ENCODE data around the gene CLEC1B. TPM values are rescaled to one million over a fixed set of nuclear protein-coding genes. Genes with fewer than 3 reads are reported as not detected.
"Not testable (repeated sequence)": the region's sequence is repeated elsewhere in the genome, so short reads cannot be mapped to it uniquely, and the experiment has no call there.

Gene CLEC1B
- total RNA-seq = not detected

DNA sequence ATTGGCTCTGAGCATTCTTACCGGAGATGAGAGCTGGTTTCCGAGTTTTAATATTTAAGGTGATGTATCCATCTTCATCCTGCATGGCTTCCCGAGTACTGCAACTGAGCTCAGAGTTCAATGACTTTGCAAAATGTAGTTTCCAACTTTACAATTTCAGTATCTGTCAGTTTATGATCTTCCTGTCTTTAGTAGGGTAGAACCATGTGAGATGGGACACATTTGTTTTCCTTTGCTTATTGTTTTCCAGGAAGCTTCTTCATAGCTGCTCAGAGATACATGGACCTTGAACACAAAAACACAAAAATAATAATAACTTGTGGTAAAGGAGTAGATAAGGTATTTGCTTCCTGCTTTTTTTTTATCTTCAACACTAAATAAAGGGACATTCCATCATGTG lies at the start of gene CLEC1B:
Gene CLEC1B (minus strand): TSS at position 106 of the 400 bp plus-strand sequence. CDS start 21 bp downstream, at position 85.
- CTCF ChIA-PET = interaction anchor here (1.0 kb wide), 1 partner anchor 52 kb away, joined by 3 read pairs; no protein-coding TSS in a partner anchor
- POLR2A ChIA-PET = no interaction called here

DNA sequence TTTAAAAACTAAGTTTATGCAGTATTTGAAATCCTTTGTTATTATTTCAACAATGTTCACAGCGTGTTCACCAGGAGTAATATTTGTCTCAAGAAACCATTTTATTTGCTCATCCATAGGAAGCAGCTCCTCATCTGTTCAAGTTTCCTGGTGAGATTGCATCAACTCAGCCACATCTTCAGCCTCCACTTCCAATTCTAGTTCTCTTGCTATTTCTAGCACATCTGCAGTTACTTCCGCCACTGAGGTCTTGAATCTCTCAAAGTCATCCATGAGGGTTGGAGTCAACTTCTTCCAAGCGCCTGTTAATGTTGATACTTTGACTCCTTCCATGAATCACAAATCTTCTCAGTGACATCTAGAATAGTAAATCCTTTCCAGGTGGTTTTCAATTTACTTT lies 49.6 kb upstream of the CLEC1B start:
- POLR2A ChIA-PET = no interaction called here
- CTCF ChIA-PET = interaction anchor here (1.5 kb wide), 1 partner anchor 14 kb away, joined by 3 read pairs; no protein-coding TSS in a partner anchor

DNA sequence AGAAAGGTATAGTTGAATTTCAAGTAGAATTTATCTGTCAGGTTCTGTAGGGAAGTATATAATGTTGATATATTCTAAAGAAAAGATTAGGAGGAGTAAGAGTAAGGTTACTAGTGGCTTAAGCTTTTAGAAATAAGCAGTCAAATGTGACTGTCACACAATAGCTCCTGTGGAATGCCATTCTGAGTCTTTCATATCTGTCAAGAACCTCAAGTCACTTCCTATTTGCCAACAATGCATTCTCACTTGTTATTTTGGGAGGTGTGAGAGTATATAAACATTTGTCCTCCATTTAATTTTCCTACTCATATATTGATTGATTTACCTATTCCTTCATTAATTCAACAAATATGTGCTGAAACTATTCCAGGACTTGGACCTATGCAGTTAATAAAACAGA lies 43.2 kb upstream of the CLEC1B start:
- ChIA-PET POLR2A (no interaction called here), CTCF (no interaction called here)

DNA sequence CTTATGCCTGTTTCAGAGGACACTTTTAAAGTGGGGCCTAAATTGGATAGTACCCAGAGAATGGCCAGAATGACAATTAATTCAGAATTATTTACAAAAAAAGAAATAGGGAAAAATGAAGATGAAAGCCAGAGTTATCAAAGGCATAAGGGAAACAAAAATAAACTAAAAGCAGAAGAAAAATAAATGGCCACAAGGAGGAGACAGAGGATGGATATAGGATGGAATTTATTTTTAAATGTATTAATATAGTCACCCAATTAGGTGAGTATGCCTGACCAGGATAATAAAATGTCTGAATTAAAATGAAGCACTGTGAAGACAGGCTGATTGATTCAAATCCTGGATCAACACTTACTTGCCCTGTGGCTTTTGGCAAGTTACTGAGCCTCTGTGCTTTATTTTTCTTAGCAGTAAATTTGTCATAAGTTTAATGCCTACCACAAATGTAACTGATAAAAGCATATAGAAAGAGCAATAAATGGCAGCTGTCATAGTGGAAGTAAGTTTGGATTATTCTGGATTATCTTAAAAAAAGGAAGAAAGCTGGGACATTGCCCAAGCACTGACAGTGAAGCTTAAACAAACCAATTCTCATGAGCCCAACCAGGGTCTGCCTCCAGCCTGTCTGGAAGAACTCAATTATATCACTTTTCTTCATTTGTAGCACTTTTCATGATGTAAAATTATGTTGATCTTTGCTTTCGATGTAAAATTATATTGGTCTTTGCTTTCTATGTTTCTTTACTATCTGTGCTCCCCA lies 35.0 kb upstream of the CLEC1B start:
- ChIA-PET CTCF (interaction anchor here (0.8 to 1.6 kb wide), 3 partner anchors 15 to 109 kb away, joined by 3 to 4 read pairs (median 3); no protein-coding TSS in a partner anchor), POLR2A (no interaction called here)

DNA sequence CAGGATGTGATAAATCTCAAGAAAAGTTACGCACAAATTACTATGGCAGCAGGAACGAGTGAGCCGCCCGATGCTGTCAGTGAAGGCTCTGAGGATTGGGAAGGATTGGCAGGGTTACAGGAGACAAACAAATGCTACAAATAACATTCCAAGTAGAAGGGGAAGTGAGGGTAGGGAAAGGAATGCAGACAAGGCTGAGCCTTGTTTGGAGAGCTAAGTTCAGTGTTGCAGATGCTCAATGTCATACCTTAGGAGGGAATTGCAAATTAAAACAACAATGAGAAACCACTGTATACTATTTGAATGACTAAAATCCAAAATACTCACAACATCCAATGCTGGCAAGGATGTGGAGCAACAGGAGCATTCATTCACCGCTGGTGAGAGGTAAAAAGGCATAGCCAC lies 32.9 kb upstream of the CLEC1B start:
- CTCF ChIA-PET = no interaction called here
- POLR2A ChIA-PET = no interaction called here

DNA sequence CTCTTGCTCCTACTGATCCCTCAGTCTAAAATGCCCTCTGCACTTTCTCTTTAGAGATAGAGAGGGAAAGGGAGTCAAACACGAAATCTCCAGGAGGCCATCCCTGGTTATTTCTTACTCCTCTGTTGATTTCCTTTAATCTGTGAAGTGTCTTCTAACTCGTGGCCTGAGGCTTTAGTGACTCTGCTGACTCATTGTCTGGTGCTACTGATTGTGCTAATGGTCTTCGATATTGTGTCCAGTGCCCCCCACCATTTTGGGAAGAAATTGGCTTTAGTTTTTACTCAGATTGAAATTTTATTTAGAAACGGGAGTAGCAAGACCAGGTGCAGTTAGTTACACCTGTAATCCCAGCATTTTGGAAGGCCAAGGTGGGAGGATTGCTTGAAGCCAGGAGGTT lies 32.4 kb upstream of the CLEC1B start:
- POLR2A ChIA-PET = no interaction called here
- CTCF ChIA-PET = no interaction called here

DNA sequence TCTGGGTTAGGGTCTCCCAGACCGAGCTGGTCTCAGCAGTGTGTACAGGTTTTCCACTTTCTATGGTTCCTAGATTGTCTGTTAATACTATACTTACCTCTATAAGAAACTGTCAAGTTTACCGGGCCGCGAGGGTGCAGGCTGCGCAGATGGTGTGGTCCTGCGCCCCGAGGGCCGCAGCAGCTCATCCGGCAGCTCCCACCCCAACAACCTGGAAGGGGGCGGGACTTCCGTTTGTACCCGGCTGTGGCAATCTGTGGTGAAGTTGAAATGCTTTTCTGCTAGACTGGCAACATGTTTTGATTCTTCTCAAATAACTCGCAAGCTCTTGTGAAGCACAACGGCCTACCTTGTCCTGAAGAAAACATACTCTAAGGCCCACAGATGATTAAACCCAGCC lies 31.5 kb upstream of the CLEC1B start, which contains the start of gene CLEC9A:
Gene CLEC9A (plus strand): TSS at position 237 of the 400 bp plus-strand sequence. CDS start 22,006 bp downstream, outside the sequence.
- ChIA-PET CTCF (no interaction called here), POLR2A (no interaction called here)

DNA sequence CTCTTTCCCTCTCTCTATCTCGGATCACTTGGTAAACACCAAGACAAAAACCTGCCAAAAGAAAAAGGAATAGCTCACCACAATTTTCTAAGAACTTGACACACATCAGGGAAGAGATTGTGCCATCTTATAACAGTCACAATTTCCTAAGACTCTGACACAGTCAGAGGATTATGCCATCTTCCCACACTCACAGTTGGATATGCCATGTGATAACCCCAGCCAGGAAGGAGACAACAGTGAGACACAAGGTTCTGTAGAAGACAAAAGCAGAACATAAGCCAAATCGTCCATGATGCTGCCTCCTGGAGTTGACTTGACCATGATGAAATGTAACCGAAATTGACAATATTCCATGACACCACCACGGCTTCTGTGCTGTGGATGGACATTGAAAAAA lies 28.8 kb upstream of the CLEC1B start:
- ChIA-PET CTCF (interaction anchor here (0.6 kb wide), 1 partner anchor 10 kb away, joined by 3 read pairs; no protein-coding TSS in a partner anchor), POLR2A (no interaction called here)

DNA sequence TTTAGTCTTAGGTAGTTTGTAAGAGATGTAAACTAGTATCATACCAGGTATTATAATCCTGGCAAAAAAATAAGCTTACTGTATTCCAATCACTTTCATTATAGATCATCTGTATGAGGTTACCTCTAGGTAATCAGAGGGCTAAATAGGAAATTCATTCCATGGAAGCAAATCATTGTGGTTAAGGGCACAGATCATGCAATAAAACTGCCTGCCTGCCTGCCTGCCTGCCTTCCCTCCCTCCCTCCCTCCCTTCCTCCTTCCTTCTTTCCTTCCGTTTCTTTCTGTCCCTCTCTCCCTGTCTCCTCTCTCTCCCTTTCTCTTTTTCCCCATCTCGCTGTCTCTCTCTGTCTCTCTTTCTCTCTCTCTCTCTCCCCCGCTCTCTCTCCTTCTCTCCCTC lies 28.4 kb upstream of the CLEC1B start:
- CTCF ChIA-PET = interaction anchor here (0.6 to 1.0 kb wide), 2 partner anchors 10 to 68 kb away, joined by 3 to 4 read pairs; no protein-coding TSS in a partner anchor
- POLR2A ChIA-PET = no interaction called here

DNA sequence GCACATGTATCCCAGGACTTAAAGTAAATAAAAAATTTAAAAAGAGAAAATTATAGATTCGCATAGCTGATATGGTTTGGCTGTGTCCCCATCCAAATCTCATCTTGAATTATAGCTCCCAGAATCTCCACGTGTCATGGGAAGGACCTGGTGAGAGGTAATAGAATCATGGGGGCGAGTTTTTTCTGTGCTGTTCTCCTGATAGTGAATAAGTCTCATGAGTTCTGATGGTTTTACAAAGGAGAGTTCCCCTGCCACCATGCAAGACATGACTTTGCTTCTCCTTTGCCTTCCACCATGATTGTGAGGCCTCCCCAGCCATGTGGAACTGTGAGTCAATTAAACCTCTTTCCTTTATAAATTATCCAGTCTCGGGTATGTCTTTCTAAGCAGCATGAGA lies 27.7 kb upstream of the CLEC1B start:
- POLR2A ChIA-PET = not testable (repeated sequence)
- CTCF ChIA-PET = interaction anchor here (1.0 kb wide), 1 partner anchor 68 kb away, joined by 4 read pairs; no protein-coding TSS in a partner anchor

DNA sequence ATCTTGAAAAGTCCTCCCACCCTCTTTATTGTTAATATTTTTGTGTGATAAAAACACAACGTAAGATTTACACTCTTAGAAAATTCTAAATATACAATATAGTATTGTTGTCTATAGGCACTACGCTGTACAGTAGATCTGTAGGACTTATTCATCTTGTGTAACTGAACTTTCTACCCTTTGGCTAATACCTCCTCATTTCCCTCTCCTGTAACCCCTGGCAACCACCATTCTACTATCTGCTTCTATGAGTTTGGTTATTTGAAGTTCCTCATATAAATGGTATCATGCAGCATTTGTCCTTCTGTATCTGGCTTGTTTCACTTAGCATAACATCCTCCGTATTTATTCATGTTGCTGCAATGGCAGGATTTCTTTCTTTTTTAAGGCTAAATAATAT lies 26.3 kb upstream of the CLEC1B start:
- POLR2A ChIA-PET = no interaction called here
- CTCF ChIA-PET = no interaction called here

DNA sequence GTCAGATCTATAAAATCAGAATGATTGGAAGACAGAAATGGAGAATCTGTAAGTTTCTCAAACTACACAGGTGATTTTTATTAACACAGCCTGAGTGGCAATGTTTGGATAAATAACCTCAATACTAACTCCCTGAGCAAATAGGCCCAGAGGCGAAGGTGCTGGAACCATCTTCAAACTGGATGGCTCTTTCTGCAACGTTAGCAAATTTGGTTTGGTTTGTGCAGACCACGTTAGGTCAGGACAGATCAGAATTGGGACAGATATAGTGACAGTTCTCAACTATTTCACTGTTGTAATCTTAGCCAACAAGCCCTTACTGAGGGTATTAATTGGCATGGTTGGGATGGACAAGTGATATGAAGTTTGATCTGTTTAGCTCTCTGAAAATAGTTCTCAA lies 22.4 kb upstream of the CLEC1B start:
- POLR2A ChIA-PET = no interaction called here
- CTCF ChIA-PET = no interaction called here

DNA sequence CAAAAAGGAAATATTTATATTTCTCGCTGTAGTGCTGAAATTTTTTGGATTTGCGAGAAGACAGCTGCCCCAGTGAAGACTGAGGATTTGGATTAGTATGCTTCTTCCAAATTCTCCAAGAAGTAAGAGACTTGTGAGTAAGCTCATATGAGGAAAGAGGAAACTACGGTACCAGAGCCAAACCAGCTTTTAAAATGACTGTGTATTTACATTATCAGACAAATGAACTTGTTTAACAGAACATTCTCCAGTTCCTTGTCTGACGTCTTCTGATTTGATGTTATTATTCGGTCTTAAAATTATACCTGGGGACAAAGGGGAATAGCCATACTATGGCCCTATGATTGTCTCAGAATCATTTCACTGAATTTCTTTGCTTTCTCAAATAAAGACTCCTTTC lies 19.5 kb upstream of the CLEC1B start:
- POLR2A ChIA-PET = no interaction called here
- CTCF ChIA-PET = interaction anchor here (0.9 kb wide), 2 partner anchors 9 to 202 kb away, joined by 3 read pairs; no protein-coding TSS in a partner anchor

DNA sequence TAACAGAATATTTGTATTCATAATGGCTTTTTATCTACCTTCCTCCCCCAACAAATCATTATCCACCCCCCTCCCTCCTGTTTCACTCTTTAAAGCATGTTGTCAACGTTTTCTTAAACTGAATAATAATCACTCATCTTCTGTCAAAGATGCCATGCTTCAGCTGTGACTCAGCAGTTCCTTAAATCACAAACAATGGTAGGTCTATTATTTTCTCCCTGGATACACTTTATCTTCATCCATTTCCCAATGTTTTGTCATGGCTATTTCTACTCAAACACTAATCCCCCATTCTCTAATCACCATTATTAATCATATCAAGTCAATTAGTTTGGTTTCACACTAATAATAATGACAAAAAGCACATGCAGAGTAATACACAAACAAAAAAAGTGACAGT lies 18.0 kb upstream of the CLEC1B start:
- ChIA-PET POLR2A (no interaction called here), CTCF (no interaction called here)

DNA sequence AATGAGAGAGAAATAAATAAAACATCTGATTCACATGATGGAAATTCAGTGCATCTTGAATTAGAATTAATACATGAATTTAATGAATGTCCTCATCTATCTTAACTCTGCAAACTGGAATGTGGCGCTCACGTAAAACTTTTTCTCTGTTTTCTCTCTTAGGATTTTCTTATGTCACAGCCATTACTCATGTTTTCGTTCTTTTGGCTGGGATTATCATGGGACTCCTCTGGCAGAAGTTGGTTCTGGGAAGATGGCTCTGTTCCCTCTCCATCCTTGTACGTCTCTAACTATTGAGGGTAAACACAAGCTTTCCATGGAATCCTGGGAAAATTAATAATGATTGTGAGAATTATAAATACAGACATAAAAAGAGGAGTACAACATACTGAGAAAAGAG lies 16.5 kb upstream of the CLEC1B start:
- ChIA-PET POLR2A (no interaction called here), CTCF (no interaction called here)

DNA sequence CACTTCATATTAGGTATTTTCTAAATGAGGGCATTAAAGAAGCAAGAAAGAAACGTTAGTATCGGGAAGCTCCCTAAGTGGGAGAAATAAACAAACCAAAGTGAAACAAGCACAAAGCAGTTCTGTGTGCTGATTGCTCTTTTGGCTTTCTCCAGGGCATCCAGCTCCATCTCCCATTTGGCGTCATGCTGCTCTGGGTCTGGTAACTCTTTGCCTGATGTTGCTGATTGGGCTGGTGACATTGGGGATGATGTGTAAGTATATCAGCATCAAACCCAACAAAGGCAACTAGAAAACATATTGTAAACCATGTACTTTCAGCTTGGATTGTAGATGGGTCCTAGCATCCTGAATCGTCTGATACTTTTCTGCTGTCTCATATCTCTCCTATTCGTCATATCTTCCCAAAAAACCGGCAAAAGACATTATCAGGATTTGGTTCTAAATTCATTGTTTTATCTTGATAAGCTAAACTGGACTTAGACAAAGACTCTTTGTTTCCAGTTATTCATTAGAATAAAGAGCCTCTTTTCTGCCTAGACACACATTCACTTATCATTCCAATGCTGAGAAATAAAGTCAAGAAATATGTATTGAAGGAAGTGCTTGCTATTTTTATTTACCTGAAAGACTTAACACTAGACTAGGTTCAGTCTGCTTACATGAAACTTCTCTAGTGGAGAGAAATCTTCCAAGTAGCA lies 13.9 kb upstream of the CLEC1B start:
- CTCF ChIA-PET = interaction anchor here (2.8 kb wide), 1 partner anchor 199 kb away, joined by 7 read pairs; no protein-coding TSS in a partner anchor
- POLR2A ChIA-PET = no interaction called here

DNA sequence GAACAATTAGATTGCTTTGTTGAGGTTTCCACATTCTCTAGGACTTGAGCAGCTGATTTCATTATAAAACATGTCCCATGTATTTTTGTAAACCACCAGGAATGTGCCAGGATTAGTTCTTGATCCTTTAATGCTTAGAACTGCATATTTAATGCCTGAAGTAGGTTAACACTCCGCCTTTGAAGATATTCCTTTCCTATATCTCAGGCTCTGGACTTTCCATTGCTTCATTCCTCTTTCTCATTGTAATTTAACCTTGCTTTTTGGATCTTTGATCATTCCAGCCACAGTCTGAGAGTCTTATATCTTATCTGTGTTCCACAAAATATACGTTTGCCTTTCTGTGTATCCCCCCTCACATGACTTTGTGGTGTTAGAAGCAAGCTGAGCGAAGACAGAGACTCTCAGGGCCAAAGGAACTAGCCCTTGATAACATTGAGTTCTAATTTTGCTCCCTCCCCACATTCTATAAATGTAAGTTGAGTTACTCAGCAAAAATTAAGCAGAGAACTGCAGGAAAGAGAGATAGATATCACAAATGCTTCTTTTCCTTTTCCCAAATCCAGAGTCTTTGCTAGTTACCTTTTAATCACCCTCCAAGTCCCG lies 2.4 kb upstream of the CLEC1B start:
- CTCF ChIA-PET = no interaction called here

DNA sequence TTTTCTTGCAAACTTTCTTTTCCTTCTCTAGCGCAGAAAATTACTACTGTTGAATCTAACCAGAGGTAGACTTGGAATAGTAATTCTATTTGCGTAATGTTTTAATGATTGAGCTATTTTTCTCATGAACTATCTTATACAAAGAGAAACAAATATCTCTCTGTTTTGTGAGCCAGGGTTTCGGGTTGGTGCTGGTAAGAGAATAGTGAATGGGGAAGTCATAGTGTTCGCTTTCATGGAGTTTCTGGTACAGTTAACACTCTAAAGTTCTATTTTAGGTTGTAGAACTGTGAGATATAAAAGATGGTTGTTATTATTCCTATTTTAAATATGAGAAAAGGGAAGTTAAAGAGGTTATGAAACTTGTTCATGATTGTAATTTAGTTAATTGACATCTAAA lies 6.6 kb downstream of the CLEC1B start:
- POLR2A ChIA-PET = no interaction called here

More for the DNA sequence above, 2.4 kb upstream of the CLEC1B start:
- POLR2A ChIA-PET = no interaction called here

DNA sequence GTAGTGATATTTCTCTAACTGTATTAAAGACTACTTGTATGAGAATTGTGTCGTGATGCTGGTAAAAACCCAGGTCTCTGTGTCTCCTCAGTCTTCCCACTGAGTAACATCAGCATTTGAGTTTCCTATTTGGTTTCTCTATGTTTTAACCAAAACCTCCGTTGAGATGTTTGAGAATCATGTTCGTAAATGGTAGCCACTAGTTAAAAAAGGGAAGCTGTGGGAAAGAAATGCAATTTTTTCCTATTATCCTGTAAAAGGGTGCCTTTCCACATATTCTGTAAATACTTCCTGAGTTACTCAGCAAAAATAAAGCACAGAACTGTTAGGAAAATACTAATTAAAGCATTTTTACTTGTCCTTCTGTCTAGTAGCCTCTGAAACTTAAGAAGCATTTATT lies 7.0 kb downstream of the CLEC1B start:
- ChIA-PET CTCF (no interaction called here), POLR2A (no interaction called here)

More for the DNA sequence above, 6.6 kb downstream of the CLEC1B start:
- CTCF ChIA-PET = no interaction called here

DNA sequence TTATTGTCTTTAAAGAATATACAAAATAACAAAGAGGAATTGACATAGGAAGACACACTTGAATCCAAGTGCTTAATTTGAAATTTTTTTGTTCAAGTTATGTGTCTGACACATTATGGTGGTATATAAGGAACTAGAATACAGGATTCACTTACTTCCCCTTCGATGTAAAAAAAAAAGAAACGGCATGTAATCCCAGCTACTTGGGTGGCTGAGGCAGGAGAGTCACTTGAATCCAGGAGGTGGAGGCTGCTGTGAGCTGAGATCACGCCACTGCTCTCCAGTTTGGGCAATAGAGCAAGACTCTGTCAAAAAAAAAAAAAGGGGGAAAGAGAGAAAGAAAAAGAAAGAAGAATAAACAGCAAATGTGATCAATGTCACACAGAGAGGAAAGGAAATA lies 18.8 kb downstream of the CLEC1B start:
- POLR2A ChIA-PET = no interaction called here
- CTCF ChIA-PET = no interaction called here

DNA sequence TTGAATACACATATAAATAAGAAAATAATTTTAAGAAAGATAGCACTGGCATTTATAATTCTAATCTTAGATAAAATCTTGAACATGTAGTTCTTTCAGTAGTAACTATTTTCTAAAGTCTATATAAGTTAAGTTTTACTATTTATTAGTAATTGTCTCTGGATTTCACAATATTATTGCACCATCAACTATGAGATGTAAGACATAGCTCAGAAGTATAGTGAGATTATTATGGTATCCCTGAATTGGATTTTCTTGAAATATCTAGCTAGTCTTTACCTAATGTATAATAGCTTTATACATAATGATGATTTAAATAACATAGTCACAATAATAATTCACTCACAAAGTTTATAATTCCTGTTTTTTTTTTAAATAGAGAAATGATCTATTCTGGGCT lies 21.0 kb downstream of the CLEC1B start:
- ChIA-PET POLR2A (no interaction called here), CTCF (no interaction called here)
